Activated T-cell treated with anti-CD3 and anti-CD28 coated beads for 48 hours (primary cell): ENCODE results near the gene CCDC87.

Experiments used
- DNase-seq: peaks from one replicate; pipeline ENCODE4 v3.0.0-alpha.2; 2020; ENCODE audit warnings: low read depth

The CCDC87 gene

DNA sequence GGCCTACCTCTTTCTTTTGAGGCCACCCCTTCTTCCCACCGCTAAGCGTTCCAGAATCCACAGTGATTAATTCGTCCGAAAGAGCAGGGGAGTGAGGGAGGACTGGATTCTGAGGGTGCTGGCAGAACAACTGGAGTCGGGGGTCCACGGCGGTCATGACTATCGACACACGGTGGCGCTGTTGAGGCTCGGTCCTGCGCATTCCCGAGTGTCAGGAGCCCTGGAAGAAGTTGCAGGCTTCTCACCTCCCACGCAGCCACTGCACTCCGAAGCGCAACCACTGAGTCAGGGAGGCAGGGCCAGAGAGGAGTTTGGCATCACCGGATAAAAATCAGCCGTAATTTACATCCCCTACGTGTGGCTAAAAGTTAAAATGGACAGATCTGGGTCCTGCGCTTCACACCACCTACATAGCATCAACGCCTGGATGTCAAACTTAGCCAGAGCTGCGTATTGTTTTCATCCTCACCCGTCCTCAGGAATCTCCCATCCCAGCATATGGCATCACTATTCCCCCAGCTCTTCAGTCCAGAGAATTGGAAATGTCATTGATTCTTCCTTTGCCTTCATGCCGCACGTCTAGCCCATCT lies 13.8 kb downstream of the CCDC87 start:
- DNase-seq: peak; percentile 82

DNA sequence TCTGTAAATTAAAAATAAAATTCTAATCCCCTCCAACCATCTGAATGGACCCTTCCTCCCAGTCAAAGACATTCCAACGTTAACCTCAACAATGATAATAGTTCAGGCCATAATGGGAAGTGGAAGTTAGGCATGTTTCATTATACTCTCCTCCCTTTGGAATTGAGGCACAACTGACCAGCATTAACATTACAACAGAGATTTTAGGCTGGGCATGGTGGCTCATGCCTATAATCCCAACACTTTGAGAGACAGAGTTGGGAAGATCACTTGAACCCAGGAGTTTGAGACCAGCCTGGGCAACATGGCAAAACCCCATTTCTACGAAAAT lies 22.0 kb downstream of the CCDC87 start:
- no peak for DNase-seq

- no peak for DNase-seq
Measured at GRCh38 chr11:66570079-66570849, 22.6 kb downstream of the CCDC87 start.

DNA sequence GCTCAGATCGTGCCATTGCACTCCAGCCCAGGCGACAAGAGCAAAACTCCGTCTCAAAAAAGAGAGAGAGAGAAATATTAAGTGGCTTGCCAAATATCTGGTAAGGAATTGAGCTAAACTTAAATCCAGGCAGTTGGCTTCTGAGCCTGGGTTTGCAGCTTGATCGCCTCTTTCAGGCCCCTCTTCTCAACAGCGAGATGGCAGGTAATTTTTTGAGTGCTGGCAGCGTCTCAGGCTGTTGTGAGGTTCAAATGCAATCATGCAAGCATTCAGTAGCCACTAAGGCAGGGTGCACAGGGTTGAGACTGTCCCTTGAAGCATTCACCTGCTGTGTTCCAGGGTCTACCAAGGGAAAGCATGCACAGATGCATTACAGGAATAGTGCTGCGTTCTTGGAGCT lies 23.8 kb downstream of the CCDC87 start:
- DNase-seq: no peak

- DNase-seq: peak; percentile 63
Measured at GRCh38 chr11:66568124-66568916, 24.5 kb downstream of the CCDC87 start, which contains the start of gene CTSF. Gene CTSF (minus strand): TSS chr11:66568606. CDS start chr11:66568486, 120 bp downstream.

DNA sequence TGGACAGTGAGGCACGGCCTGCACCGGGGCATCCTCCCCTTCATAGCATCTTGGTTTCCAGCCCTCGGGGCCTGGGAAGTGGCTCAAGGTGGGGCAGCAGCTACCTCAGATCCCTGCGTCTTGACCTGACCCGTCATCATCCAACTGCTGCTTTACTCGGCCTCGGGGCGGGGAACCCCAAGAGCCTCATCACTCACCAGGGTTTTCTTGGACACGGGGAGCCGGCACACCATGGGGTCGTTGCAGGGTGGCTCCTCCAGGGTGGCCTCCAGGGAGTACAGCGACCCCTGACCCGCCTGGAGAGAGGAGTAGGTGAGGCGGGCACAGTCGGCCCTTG lies 25.1 kb downstream of the CCDC87 start:
- no peak for DNase-seq

GRCh38 chr11:66566221-66566620 lies 26.6 kb downstream of the CCDC87 start:
- DNase-seq: no peak

DNA sequence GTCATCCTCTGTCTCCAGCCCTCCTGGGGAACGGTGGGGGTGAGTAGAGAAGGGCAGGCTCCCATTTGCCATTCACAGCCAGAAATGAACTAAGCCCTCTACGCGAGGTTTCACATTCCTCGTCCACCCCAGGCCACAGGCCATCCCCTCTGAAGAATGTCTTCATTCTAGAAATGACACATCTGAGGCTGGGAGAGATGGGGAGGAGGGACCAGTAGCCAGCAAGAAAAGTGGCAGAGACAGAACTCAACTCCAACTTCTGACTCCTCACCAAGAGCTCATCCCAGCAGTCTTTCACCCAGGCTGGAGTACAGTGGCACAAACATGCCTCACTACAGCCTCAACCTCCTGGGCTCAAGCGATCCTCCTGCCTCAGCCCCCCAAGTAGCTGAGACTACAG lies 27.9 kb downstream of the CCDC87 start:
- no peak for DNase-seq

- DNase-seq: no peak
Measured at GRCh38 chr11:66564538-66564937, 28.3 kb downstream of the CCDC87 start.

- no peak for DNase-seq
Measured at GRCh38 chr11:66563832-66564231, 29.0 kb downstream of the CCDC87 start.

DNA sequence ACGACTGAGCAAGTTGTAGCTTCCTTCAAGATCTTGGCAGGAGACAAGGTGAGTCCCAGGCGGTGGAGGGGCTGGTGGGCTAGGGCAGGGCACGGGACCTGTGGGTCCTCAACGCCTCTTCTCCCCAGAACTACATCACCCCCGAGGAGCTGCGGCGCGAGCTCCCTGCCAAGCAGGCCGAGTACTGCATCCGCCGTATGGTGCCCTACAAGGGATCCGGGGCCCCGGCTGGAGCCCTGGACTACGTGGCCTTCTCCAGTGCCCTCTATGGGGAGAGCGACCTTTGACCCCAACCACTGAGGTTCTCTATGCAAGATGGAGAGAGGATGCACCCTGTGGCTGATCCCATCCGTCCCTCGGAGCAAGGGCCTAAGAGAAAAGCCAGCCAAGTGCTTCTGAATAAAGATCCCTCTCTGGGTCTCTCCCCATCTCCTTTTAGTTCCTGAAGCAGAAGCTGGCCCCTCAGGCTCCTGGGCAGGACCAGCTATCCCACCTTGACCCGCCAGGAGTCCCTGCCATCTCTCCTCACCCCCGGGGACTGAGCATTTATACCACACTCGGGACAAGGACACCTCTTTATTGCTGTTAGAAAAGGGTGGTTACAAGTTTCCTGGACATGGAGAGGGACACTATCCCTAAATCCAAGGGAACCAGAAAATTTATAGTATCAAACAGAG lies 29.8 kb downstream of the CCDC87 start:
- DNase-seq: no peak

GRCh38 chr11:66562275-66562674 lies 30.6 kb downstream of the CCDC87 start:
- DNase-seq: no peak

GRCh38 chr11:66561975-66562248 lies 31.0 kb downstream of the CCDC87 start:
- no peak for DNase-seq

GRCh38 chr11:66561178-66561974 lies 31.5 kb downstream of the CCDC87 start:
- DNase-seq: no peak

- DNase-seq: no peak
Measured at GRCh38 chr11:66559866-66560676, 32.8 kb downstream of the CCDC87 start.

- peak; percentile 38 for DNase-seq
Measured at GRCh38 chr11:66559142-66559865, 33.6 kb downstream of the CCDC87 start.

GRCh38 chr11:66557733-66558326 lies 35.0 kb downstream of the CCDC87 start:
- no peak for DNase-seq

DNA sequence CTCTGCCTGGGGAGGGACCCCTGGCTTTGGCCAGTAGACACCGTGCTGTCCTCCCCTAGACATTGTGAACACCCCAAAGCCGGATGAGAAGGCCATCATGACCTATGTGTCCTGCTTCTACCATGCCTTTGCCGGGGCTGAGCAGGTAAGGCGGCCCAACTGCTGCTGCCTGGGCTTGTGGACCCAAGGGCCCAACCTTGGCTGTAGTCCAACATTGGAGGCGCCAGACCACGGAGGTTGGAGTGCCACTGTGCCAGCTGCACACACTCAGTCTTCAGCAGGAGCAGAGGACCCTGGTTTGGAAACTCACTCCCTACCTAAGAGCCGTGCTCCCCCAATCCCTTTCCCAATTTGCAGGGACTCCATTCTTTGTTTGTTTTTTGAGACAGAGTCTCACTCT lies 36.8 kb downstream of the CCDC87 start:
- DNase-seq: no peak

DNA sequence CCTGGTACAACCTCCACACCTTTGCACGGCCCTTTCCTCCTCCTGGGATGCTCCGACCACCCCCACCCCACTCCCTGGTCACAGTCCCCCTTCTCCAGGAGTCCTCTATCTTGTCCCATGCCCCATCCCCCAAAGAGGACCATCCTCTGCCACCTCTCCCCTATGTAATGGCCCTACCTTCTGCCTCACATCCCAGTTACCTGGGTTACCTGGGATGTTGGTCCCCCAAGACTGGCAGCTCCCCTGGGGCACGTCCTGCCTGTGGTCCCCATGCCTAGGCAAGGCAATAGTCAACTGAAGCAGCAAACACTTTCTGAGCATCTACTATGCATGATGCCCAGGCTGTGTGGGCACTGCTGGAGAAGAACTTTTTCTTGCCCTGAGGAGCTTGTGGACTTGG lies 37.4 kb downstream of the CCDC87 start:
- DNase-seq: no peak

DNA sequence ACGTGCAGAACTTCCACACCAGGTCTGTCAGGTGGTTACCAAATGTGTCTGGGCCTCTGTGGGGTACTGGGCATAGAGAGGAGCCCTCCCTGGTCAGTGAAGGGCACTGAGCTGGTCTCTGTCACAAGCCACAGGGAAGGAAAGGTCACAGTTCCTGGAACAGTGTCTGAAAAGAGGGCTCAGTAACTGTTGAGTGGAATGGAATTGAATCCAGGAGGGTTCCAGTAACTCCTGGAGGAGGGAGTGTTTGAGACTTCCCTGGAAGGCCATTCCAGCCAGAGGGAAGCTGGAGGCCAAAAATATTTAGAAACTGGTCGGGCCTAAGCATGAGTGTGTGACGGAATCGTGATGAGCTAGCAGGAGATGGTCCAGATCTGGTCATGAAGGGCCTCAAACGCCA lies 38.3 kb downstream of the CCDC87 start:
- no peak for DNase-seq
